HG03439 (cell line): ENCODE data around the gene PLA2G4D.

Experiments
- ATAC-seq: cut with Tn5 transposase; IDR thresholded peaks from one replicate; pipeline ENCODE4 v1.9.1; 2021; ENCODE audit warnings: mild to moderate bottlenecking, moderate library complexity; ENCODE audit not compliant: unreplicated experiment

Gene PLA2G4D

DNA sequence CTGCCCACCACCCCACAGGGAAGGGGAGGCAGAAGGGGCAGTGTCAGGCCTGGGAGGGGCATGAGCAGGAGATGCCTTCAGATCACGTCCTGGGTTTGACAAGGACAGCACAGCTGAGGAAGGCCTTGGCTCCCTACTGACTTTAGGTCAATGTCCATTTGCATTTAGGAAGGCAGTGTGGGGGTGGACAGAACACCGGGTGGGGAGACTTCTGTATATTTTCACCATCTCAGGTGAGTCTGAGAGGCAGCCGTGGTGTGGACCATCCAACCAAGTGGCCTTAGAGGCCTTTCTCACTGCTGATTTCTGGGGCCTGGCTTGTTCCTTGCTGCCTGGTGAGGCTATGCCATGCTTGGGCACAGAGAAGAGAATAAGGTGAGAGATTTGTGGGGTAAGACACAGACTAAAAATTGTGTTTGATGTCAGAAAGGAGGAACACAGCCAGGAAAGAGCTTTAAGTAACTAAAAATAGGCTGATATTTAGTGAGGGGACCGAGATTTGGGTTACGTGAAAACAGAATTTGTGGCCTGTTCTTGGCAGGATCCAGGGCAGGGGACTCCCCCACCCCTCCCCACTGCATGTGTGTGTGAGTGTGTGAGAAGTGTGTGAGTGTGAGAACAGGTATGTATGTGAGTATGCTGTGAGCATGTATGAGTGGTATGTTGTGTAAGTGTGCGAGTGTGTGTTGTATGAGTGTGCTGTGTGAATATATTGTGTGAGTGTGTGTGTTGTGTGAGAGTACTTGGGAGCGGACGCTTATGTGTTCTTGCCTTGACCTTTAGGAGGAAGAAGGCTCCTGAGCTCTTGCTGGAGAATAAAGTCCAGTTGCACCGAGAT lies 61.8 kb downstream of the PLA2G4D start:
- no peak for ATAC-seq

DNA sequence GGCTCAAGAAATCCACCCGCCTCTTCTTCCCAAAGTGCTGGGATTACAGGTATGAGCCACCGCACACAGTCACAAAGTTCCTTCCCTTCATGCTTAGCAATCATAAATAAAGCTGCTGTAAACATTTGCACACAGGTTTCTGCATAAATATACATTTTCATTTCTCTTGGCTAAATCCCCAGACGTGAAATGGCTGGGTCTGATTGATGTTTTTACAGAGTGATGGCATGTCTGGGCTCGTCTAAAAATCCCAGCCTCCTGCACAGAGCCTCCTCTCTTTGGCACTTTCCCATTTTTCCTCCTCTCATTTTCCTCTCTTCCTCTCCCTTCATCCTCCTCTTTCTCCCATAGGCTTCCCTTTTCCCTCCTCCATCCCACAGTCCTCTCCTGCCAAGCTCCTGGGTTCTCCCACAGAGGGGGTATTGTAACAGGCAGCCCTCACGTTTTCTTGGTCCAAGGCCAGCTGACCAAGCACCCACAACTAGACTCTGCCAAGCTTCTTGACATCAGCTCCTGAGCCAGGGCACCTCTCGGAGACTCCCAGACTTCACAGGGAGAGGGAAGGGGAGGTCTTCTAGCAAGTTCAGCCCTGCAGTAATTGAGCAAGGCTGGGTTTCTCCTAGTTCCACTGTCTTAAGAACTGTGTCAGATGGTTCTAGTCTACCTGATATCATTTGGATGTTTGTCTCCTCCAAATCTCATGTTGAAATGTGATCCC lies 63.0 kb downstream of the PLA2G4D start:
- no peak for ATAC-seq

- no peak for ATAC-seq
Observed at GRCh38 chr15:42027521-42027920, 66.8 kb downstream of the PLA2G4D start.

DNA sequence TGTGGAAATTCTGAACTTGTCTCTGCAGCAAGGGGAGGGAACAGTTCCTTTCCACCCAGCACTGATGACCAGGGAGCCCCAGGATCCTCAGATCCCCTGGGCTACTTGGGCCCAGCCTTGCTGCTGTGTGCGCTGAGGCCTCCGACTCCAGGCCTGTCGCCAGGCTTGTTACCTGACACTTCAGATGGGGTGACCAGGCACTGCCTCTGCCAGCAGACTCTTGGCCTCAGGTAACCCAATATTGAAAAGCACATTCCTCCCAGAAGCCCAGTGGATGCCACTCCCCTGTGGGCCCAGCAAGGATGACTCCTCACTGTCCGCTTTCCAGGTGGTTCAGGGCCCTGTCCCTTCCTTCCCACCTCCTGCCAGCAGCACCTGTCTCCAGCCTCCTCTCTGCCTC lies 70.1 kb downstream of the PLA2G4D start:
- ATAC-seq = no peak

GRCh38 chr15:42021593-42021992 lies 72.8 kb downstream of the PLA2G4D start:
- no peak for ATAC-seq

DNA sequence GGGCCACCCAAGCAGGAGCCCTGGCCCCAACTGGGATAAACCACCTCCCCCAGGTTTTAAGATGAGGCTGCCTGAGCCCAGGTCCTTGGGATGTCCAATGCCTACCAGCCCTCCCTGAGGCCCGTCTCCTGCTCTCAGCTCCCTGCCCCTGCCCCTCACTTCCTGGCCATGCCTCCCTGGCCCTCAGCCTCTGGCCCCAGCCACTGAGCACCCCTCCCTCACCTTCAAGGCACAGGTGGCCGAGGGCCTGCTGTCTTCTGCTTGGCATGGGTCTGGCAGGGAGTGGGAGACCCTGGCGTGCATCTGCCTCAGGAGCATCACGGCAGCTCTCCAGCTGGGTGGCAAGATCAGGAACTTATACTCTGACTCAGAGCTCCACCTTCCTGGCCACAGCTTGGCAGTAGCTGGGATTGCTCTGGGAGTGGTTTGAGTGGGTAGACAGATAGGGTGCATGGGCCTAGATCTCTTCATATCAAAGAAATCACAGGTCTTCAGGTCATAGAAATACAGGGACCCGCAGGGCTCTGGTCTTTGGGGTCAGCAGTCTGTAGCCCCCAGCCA lies 73.6 kb downstream of the PLA2G4D start, which contains the start of gene PLA2G4E:
Gene PLA2G4E, minus strand, starts transcription at position 330 of the 561 bp plus-strand sequence. Its CDS starts 12 bp downstream, at position 318.
- ATAC-seq = no peak

DNA sequence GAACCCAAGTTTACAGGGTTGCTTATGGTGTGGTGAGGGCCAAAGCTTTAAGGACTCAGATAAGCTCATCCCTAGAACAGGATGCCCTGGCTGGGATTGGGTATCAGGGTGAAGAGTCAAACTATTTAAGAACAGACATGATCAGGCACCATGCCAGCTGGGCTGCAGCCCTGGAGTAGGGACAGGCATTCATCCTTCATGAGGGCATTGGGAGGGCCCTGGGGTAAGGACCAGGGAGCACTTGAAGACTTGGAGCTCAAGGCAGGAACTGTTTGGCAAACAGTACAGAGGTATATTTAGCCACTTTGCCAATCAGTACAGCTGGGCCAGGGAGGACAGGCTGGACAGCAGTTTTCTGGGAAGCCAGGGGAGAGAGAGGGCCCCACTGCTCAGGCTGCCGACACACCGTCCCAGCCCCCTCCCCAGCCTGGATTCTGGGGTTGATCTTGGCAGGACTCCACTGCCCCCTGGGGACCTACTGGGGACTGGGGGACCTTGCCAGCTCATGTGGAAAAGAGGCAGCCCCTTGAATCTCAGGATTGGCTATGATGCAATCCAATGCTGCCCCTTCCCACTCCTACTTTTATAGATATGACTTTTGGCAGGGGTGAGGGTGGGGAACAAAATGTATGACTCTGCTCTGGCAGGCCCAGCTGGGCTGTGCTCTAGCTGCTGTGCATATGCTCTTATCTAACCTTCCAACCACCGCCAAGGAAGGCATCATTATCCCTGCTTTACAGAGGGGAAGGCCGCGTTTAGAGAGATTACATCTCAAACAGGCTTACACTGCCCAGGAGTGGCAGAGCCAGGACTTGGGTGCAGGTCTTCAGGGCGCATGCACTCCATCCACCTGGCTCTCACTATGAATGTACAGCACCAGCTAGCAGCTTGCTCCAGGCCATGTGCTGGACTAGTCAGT lies 75.8 kb downstream of the PLA2G4D start:
- ATAC-seq = no peak
